SHP77 (cell line): ENCODE results near the gene MBP.
"Not testable (repeated sequence)": the region's sequence is repeated elsewhere in the genome, so short reads cannot be mapped to it uniquely, and the experiment has no call there.

Experiments
- DNase-seq, 2 experiments: peaks; one replicate each; lab custom pipeline; 2025; lab: John Stamatoyannopoulos, UW

The MBP gene

GRCh38 chr18:77022556-77022955 is 110.0 kb downstream of the MBP start:
- no peak for DNase-seq

DNA sequence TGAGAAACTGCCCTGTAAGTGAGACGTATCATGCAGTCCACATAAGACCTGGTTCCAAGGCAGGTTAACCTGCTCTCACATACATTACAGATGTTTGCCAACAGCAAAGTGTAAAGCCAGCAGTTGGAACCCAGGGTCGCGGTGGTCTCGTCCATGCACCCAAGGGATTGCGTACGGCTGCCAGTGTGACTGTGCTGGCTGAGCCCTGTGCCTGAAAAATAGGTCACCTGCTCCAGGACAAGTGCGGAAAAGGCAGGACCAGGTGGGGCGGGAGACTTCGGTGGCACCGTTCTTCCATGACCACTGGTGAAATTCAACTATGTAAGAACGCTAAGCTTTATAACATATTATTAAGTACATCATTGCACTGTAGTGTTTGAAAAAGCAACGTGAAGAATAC is 110.5 kb downstream of the MBP start:
- DNase-seq, result no peak

DNA sequence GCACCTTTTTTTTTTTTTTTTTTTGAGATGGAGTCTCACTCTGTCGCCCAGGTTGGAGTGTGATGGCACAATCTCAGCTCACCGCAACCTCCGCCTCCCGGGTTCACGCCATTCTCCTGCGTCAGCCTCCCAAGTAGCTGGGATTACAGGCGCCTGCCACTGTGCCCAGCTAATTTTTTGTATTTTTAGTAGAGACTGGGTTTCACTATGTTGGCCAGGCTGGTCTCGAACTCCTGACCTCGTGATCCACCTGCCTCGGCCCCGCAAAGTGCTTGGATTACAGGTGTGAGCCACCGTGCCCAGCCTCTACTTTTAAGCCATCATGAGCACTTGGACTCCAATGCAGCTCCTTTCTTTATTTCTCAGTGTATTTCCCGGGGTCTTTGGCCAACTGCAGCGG is 111.1 kb downstream of the MBP start:
- not testable (repeated sequence) for DNase-seq

DNA sequence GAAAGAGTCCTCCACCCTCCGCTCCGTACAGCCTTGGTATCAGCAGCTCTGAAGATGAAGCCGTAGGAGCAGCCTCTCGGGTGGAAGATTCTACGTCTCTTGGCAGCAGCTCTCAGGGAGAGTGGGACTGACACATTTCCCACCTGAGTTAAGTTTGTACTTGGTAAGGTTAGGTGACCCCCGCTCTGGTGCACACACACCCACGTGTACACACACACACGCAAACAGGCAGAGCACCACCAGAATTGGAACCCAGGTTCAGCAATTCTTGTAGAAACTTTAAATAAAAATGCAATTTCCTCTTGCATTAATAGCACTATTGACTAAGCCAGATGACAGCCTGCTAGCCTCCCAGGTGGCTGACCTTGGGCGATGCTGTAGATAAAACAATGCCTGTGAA is 111.5 kb downstream of the MBP start:
- no peak for DNase-seq

- DNase-seq, result no peak
These were observed 112.0 kb downstream of the MBP start for GRCh38 chr18:77020561-77020960.

- DNase-seq, result no peak
These were observed 112.9 kb downstream of the MBP start for GRCh38 chr18:77019641-77020040.

DNA sequence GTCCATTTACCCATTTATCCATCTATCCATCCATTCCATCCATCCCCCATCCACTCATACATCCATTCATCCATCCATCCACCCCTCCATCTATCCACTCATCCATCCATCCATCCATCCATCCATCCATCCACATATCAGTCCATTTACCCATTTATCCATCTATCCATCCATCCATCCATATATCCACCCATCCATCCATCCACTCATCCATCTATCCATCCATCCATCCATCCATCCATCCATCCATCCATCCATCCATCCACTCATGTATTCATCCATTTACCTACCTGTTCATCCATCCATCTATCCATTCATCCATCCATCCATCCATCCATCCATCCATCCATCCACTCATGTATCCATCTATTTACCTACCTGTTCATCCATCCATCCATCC is 113.9 kb downstream of the MBP start:
- not testable (repeated sequence) for DNase-seq

GRCh38 chr18:77017355-77017754 is 115.2 kb downstream of the MBP start:
- no peak for DNase-seq

- no peak for DNase-seq
These were observed 115.6 kb downstream of the MBP start for GRCh38 chr18:77016936-77017335.

DNA sequence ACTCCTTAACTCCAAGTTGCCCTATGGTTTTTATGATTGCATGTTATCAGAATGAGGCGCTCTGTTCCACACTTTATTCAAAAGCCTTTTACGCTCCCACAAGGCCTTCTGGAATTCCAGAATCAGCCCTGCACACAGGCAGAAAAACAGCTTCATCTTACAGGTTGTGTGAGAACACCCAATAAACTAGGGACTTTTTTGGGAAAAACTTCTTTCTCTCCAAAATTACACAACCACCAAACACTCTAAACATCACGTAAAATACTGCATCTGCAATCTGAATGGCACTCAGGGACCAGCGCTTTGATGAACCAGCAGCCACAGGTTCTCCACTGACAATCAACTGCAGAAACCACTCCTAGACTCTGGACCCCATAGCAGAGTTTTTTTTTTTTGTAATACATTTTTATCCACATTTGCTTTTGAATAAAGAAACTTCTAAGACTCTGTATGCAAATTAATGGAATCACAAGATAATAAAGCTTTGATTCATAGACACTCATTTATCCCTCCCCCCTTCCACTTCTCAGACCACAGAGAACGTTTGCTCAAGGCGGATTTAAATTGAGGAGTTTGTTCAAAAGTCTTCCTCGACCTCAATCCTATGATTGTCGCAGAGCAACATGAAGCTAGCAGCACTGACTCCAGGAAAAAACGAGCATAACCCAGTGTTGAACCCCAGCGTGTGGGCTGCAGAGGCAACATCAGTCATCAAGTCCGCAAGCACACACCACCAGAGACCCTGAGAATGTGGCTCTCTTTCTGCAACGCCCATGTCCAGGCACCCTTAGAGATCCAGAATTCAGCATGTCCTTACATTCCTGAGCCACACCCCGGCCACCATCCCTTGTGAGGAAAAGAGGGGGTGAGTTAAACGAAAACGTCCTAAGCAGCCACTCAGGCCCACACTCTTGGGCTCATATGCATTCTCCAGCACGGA is 116.5 kb downstream of the MBP start:
- DNase-seq, result no peak

DNA sequence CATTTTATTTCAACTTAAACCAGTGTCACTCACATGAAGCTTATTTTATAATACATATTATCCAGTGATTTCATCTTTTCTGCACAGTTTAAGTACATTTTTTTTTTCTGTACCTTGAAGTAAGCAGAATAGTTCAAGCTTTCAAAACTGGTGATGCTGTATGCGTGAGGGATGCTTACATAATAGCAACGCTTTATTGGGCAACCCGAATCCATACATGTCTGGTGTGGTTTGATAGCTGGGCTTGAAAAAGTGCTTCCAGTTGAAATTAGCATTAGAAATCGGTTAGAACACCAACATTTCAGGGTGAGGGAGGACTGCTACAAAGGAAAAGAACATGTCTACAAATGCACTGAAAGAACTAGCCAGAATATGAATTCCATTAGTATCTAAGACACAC is 117.4 kb downstream of the MBP start:
- no peak for DNase-seq

GRCh38 chr18:77014538-77014937 is 118.0 kb downstream of the MBP start:
- DNase-seq, result no peak

GRCh38 chr18:77013811-77014521 is 118.6 kb downstream of the MBP start:
- no peak for DNase-seq

DNA sequence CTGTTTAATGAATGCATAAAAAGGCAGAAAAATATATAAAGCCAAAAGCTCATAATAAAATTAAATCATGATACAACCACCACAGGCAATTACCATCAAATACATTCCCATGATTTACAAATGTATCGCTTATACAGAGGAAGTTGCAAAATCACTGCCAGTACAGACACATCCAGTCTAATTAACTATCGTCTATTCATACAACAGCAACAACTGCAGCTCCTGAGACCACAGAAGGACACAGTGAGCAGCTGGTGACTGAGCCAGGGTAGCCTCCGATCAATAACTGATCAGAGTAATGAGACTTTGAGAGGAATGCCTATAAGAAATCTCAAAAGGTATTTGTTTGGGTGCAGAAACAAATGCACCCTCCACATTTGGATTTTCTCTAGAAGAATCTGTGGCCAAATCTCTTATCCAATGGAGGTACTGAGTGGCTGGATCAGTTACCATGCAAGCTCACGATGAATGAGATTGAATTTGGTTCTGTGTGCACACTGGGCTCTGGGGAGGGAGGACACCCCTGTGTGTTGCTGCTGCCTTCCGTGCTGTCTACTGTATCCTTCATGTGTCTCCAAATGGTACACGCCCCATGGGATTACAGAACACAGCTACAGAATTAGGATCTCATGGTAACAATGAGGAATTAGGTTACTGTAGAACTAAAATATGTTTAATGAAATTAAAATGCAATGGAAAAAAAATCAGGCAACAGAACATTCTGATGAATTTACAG is 119.6 kb downstream of the MBP start:
- DNase-seq, result no peak

DNA sequence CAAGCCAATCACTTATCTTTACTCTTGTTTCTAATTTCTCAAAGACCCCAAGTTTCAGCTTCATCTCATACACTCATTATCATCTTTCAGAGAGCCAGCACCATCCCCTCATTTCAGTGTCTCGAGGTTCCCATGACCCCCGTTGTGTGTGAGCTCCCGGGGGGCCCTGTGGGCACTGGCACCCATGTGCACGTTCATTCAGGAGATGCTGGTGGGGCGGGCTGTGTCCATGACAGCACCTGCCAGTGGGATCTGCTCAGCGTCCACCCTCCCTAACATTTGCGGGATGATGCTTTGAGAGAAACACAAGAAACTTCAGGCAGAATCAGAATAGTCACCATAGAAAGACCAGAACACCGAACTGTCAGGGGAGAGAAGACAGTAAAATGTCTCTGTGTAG is 120.5 kb downstream of the MBP start:
- DNase-seq, result no peak

DNA sequence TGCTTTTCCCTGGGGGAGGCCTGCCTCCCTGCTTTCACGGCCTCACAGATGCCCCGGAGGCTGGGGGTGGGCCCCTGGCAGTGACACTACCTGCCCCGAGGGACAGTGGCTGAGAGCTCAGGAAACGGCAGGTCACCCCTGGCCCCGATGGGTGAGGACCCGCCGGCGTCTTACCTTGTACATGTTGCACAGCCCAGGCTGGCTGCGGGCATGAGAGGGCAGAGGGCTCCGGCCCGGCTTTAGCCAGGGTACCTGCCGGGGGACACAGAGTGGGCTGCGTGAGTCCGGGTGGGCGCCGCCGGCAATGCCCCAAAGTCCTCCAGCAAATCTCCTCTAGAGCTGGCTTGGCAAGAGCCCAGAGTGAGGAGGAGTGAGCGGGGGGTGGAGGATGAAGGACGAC is 122.9 kb downstream of the MBP start:
- DNase-seq, result no peak

GRCh38 chr18:77008576-77009315 is 123.8 kb downstream of the MBP start:
- no peak for DNase-seq

DNA sequence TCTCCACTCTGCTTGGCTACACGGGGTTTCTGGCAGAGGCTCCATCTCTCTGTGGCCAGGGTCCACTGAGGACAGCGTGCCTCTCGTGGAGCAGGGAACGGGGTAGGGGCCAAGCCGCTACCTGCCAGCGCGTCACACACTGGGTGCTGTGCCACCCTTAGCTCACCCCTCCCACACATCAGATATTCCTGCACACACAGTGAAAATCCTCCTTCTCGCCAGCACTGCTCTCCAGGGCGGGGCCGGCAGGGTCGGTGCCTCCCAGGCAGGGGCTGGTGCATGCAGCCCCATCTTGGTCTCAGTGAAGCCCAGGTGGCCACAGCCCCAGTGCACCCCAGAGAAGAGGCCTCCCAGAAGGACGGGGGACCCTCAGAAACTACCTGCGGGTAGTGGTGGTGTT is 124.6 kb downstream of the MBP start:
- DNase-seq, result no peak

GRCh38 chr18:77007251-77007650 is 125.3 kb downstream of the MBP start:
- DNase-seq, result no peak

DNA sequence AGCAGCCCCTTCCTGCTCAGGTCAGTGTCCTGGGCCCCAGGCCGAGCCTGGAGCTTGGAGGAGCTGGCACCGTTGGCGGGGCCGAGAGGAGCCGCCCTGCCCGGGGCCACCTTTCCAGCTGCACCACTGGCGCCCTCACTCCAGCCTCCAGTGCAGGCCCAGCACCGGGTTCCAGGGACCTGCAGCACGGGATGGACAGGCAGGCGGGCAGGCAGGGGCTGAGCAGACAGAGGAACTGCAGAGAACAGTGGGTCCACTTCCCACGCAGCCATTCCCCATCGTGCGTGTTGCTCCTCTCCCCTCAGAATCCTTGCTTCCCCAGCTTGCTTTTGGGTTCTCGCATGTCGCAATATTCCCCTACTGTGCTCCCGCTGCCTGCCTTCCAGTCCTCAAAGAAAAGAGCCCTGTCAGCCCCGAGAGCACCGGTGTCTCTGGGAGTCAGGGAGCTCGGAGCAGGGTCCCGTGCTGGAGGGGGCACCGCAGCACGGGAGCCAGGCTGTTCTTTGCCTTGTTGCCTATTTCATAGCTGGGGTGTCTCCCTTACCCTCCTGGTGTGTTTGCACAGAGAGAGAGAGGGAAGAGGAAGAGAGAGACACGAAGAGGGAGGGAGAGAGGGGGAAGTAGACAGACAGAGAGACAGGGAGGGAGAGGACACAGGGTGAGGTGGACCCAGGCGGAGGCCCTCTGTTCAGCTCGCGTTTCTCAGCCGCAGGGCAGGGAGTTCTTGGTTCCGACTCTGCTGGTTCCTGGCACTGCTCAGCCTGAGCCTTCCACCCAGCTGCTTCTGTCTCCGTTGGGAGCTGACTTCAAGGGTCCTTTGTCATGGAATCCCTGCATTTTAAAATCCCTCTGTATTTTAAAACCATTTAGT is 126.0 kb downstream of the MBP start:
- DNase-seq, result no peak

DNA sequence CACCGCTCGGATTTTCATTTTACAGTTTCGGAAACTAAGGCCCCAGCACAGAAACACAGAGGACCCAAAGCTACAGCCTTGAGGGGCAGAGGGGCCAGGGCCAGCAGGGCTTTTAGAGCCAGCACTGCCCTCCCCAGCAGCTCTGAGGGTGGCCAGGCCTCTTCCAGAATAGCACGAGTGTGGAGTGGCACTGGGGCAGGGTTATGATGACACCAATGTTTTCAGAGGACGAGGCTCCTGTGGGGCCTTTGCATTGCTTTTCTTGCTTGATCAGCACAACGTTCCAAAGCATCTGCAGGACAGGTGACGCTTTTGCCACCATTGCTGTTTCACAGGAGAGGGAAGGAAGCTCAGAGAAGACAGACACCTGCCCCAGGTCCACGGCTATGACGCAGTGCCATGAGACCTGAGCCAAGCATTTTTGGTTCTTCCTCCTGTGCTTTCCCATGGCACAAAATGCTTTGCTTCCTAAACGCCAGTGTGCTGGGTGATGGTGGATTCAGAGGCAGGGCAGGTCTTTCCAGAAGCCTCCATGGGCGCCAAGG is 126.9 kb downstream of the MBP start:
- DNase-seq, result no peak
